ENCODE measurements around the gene NLRP1.

DNA sequence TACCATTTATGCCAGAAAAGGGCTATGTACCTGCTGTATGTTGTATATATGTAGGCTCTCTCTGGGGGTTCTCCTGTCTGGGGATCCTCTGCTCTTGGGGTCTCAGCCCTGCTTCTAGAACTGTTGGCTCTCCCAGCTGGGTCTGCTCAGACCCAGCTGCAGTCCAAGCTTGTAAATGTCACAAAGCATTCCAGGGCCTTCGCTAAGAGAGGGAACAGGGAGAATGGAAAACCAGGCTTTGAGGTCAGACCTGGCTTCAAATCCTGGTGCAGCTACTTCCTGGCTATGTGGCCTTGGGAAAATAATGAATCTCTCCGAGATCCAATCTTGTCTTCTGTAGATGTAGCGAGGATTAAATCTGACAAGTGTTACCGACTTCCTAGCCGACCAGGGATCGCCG is 44.0 kb downstream of the NLRP1 start:
- TF ChIP-seq RAD21 (IDR thresholded peaks at IDR 0.05) (no peak), GABPA (IDR thresholded peaks at IDR 0.05 in 1 of 2, conservative IDR thresholded peaks at IDR 0.05 in 1 of 2) (no peak), YY1 (IDR thresholded peaks at IDR 0.05) (no peak), FOXA1 (IDR thresholded peaks at IDR 0.05) (no peak), EGR1 (IDR thresholded peaks at IDR 0.05; ENCODE audit: low read depth in 2 of 2) (no peak), RXRA (IDR thresholded peaks at IDR 0.05) (no peak), TAF1 (conservative IDR thresholded peaks at IDR 0.05) (no peak), SP1 (IDR thresholded peaks at IDR 0.05) (no peak), JUND (IDR thresholded peaks at IDR 0.05) (no peak)
- TF ChIP-seq, protein P1, sequence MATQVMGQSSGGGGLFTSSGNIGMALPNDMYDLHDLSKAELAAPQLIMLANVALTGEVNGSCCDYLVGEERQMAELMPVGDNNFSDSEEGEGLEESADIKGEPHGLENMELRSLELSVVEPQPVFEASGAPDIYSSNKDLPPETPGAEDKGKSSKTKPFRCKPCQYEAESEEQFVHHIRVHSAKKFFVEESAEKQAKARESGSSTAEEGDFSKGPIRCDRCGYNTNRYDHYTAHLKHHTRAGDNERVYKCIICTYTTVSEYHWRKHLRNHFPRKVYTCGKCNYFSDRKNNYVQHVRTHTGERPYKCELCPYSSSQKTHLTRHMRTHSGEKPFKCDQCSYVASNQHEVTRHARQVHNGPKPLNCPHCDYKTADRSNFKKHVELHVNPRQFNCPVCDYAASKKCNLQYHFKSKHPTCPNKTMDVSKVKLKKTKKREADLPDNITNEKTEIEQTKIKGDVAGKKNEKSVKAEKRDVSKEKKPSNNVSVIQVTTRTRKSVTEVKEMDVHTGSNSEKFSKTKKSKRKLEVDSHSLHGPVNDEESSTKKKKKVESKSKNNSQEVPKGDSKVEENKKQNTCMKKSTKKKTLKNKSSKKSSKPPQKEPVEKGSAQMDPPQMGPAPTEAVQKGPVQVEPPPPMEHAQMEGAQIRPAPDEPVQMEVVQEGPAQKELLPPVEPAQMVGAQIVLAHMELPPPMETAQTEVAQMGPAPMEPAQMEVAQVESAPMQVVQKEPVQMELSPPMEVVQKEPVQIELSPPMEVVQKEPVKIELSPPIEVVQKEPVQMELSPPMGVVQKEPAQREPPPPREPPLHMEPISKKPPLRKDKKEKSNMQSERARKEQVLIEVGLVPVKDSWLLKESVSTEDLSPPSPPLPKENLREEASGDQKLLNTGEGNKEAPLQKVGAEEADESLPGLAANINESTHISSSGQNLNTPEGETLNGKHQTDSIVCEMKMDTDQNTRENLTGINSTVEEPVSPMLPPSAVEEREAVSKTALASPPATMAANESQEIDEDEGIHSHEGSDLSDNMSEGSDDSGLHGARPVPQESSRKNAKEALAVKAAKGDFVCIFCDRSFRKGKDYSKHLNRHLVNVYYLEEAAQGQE (IDR thresholded peaks at IDR 0.05), result no peak
- TF ChIP-seq, protein P2, sequence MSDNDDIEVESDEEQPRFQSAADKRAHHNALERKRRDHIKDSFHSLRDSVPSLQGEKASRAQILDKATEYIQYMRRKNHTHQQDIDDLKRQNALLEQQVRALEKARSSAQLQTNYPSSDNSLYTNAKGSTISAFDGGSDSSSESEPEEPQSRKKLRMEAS (IDR thresholded peaks at IDR 0.05), result no peak
- TF ChIP-seq, protein P3, sequence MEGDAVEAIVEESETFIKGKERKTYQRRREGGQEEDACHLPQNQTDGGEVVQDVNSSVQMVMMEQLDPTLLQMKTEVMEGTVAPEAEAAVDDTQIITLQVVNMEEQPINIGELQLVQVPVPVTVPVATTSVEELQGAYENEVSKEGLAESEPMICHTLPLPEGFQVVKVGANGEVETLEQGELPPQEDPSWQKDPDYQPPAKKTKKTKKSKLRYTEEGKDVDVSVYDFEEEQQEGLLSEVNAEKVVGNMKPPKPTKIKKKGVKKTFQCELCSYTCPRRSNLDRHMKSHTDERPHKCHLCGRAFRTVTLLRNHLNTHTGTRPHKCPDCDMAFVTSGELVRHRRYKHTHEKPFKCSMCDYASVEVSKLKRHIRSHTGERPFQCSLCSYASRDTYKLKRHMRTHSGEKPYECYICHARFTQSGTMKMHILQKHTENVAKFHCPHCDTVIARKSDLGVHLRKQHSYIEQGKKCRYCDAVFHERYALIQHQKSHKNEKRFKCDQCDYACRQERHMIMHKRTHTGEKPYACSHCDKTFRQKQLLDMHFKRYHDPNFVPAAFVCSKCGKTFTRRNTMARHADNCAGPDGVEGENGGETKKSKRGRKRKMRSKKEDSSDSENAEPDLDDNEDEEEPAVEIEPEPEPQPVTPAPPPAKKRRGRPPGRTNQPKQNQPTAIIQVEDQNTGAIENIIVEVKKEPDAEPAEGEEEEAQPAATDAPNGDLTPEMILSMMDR (IDR thresholded peaks at IDR 0.05; ENCODE audit: low read depth, low read length, missing input control), result no peak
- TF ChIP-seq, protein P4, sequence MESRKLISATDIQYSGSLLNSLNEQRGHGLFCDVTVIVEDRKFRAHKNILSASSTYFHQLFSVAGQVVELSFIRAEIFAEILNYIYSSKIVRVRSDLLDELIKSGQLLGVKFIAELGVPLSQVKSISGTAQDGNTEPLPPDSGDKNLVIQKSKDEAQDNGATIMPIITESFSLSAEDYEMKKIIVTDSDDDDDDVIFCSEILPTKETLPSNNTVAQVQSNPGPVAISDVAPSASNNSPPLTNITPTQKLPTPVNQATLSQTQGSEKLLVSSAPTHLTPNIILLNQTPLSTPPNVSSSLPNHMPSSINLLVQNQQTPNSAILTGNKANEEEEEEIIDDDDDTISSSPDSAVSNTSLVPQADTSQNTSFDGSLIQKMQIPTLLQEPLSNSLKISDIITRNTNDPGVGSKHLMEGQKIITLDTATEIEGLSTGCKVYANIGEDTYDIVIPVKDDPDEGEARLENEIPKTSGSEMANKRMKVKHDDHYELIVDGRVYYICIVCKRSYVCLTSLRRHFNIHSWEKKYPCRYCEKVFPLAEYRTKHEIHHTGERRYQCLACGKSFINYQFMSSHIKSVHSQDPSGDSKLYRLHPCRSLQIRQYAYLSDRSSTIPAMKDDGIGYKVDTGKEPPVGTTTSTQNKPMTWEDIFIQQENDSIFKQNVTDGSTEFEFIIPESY (IDR thresholded peaks at IDR 0.05), result no peak

Data from liver (tissue), 3 donors.